ENCODE results near the gene SPATA18.

GRCh38 chr4:52051615-52052474, 741 bp downstream of the SPATA18 start:
- TF ChIP-seq EZH2 (IDR thresholded peaks at IDR 0.05; ENCODE audit: insufficient read depth, poor library complexity, severe bottlenecking) (no peak), EZH2phosphoT487 (IDR thresholded peaks at IDR 0.05; ENCODE audit: insufficient read depth, low read depth) (no peak)

Data from GM23248 (cell line).